ENCODE data around the gene KRT2. TPM values are rescaled to one million over a fixed set of nuclear protein-coding genes. Genes with fewer than 3 reads are reported as not detected.
A peak's percentile ranks its signal among the peaks of the same experiment; 100 is the strongest.

The KRT2 gene
- total and polyA plus RNA-seq, 2 donors (not counting 3 experiments of a cell fraction or from before 2014, with no cell fraction given): not detected

DNA sequence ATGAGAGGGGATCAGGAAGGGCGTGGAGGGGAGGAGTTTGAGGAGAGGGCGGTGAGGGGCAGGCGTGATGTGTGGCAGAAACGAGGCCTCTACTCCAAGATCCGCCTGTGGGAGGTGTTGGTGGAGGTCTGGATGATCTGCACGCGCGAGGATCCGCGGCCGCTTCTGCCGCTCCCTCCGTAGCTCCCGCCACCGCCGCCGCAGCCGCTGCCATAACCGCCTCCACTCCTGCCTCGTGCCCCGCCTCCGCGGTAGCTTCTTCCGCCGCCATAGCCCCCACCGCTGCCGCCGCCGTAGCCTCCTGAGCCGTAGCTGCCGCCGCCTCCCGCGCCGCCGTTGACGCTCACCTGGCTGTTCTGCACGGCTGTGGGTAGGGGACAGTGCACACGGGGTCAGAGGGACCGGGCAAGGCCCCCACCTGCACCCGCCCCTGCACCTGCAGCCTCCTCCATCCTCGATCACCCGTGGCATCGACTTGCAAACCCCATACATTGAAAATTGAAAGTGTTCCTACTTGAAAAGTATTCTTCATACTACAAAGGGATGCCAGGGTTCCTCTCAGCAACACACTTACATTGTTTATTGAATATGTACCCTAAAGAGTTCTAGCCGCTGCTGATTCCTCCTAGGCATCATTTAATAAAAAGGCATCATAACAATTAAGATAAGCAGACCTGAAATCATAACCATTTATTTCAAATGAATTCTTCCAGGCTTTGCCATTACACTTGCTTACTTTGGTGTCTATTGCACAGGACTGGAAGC lies 39.2 kb upstream of the KRT2 start:
- ChIA-PET POLR2A (no interaction called here), CTCF (interaction anchor here (0.8 to 1.3 kb wide), 3 partner anchors 26 to 180 kb away, joined by 3 read pairs; no protein-coding TSS in a partner anchor)
- H3K27me3 ChIP-seq (ENCODE audit: control insufficient read depth in 2 of 2, insufficient read depth in 2 of 2, low read length in 2 of 2): peaks cover 25 to 40% of the 10 kb centered on the region in 2 experiments
- H3K4me3 ChIP-seq (replicated peaks in 1 of 3; ENCODE audit: insufficient read depth in 1 of 3, low read depth in 1 of 3, low read length in 3 of 3): no peak overlapping the region
- H4K20me1 ChIP-seq (replicated peaks; ENCODE audit: control insufficient read depth, extremely low read depth, insufficient read depth, low read length): no peaks in the 10 kb centered on the region
- peak; percentile 32 for TF ChIP-seq EZH2 (IDR thresholded peaks at IDR 0.05; ENCODE audit: borderline replicate concordance, low read depth, low read length, severe bottlenecking)
- no peak for TF ChIP-seq POLR2AphosphoS5 (IDR thresholded peaks at IDR 0.05; ENCODE audit: insufficient read depth, low read depth, low read length)
- no peak for TF ChIP-seq MAX (IDR thresholded peaks at IDR 0.05; ENCODE audit: insufficient read depth, insufficient read length)
- TF ChIP-seq POLR2A (IDR thresholded peaks at IDR 0.05; ENCODE audit: low read depth, low read length): no peak
- TF ChIP-seq FOS (IDR thresholded peaks at IDR 0.05; ENCODE audit: borderline replicate concordance, insufficient read depth, low read length): no peak
- TF ChIP-seq, protein P1, sequence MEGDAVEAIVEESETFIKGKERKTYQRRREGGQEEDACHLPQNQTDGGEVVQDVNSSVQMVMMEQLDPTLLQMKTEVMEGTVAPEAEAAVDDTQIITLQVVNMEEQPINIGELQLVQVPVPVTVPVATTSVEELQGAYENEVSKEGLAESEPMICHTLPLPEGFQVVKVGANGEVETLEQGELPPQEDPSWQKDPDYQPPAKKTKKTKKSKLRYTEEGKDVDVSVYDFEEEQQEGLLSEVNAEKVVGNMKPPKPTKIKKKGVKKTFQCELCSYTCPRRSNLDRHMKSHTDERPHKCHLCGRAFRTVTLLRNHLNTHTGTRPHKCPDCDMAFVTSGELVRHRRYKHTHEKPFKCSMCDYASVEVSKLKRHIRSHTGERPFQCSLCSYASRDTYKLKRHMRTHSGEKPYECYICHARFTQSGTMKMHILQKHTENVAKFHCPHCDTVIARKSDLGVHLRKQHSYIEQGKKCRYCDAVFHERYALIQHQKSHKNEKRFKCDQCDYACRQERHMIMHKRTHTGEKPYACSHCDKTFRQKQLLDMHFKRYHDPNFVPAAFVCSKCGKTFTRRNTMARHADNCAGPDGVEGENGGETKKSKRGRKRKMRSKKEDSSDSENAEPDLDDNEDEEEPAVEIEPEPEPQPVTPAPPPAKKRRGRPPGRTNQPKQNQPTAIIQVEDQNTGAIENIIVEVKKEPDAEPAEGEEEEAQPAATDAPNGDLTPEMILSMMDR (IDR thresholded peaks at IDR 0.05; ENCODE audit: extremely low read depth in 1 of 2, insufficient read depth in 1 of 2, low read depth in 1 of 2, low read length in 2 of 2): no peak
- no peaks in the 10 kb centered on the region for H3K4me1 ChIP-seq (ENCODE audit: control insufficient read depth, extremely low read depth, insufficient read depth, low read length)
- no peaks in the 10 kb centered on the region for H3K9me3 ChIP-seq (replicated peaks; ENCODE audit: control insufficient read depth, insufficient read depth, low read length)
- H3K36me3 ChIP-seq (ENCODE audit: control insufficient read depth in 2 of 2, extremely low read depth in 1 of 2, insufficient read depth in 2 of 2, low read length in 2 of 2): no peaks in the 10 kb centered on the region
- H3K4me2 ChIP-seq (ENCODE audit: insufficient read depth, low read length): no peak overlapping the region
- no peak overlapping the region for H2AFZ ChIP-seq (ENCODE audit: low read depth, low read length)
- H3K9ac ChIP-seq (replicated peaks; ENCODE audit: extremely low read depth, insufficient read depth, low read length): no peak overlapping the region
- FAIRE-seq (no peak), DNase-seq (ENCODE audit: low read depth, low spot score) (no peak)
- no TSS peak for BruUV-seq (replicated peaks)
- no peaks in the 10 kb centered on the region for H3K9me1 ChIP-seq (replicated peaks; ENCODE audit: control insufficient read depth, extremely low read depth, insufficient read depth, low read length)
- dilution Hi-C loops (cut with MboI; ENCODE audit: extremely low pct_ligation_motif_present, low sequenced_read_pairs): no loop called here
- no peaks in the 10 kb centered on the region for H3K79me2 ChIP-seq (ENCODE audit: control insufficient read depth, insufficient read depth, low read length)
- H3K27ac ChIP-seq (ENCODE audit: insufficient read depth, low read depth, low read length): no peak overlapping the region
- intact Hi-C loops (cut with micrococcal nuclease): loop anchor here (5.0 to 10.0 kb wide), 2 partner anchors 174 to 291 kb away; no protein-coding TSS in a partner anchor

All from endothelial cell of umbilical vein (primary cell).